K562 (cell line): ENCODE data around the gene LIN28B. TPM values are rescaled to one million over a fixed set of nuclear protein-coding genes. Genes with fewer than 3 reads are reported as not detected.

ENCODE experiments used
- EHMT2 ChIP-seq: fragments of 450-650 bp; IDR thresholded peaks from 2 replicates; pipeline ENCODE4 v1.6.1; 2018; ENCODE audit warnings: antibody characterized with exemption
- EP400 ChIP-seq: fragments of 450-650 bp; IDR thresholded peaks from 2 replicates; pipeline ENCODE4 v1.6.1; 2017; ENCODE audit warnings: antibody characterized with exemption, mild to moderate bottlenecking, moderate library complexity
- ETV1 ChIP-seq: fragments of 450-650 bp; conservative IDR thresholded peaks from 2 replicates; pipeline ENCODE4 v1.6.1; 2016; ENCODE audit warnings: missing genetic modification characterization, control low read depth, low read depth, missing compliant biosample characterization
- GABPA ChIP-seq: fragments of 200-800 bp; sonication (Bioruptor generic); conservative IDR thresholded peaks from 2 replicates; pipeline ENCODE4 v1.6.1; 2016; ENCODE audit warnings: low read depth, missing genetic modification characterization, missing compliant biosample characterization
- L3MBTL2 ChIP-seq: fragments of 450-650 bp; IDR thresholded peaks from 2 replicates; pipeline ENCODE4 v1.6.1; 2016; ENCODE audit warnings: mild to moderate bottlenecking, moderate library complexity
- NBN ChIP-seq: fragments of 450-650 bp; IDR thresholded peaks from 2 replicates; pipeline ENCODE4 v1.6.1; 2016; ENCODE audit warnings: low read depth, mild to moderate bottlenecking
- NKRF ChIP-seq: fragments of 450-650 bp; IDR thresholded peaks from 2 replicates; pipeline ENCODE4 v1.6.1; 2016; ENCODE audit warnings: borderline replicate concordance
- ZBTB40 ChIP-seq, 2 experiments: fragments of 450-650 bp in 1 of 2; sonication (generic) in 1 of 2; formaldehyde crosslinking in 1 of 2; IDR thresholded peaks; 2 replicates each; pipeline versions ENCODE4 v1.7.1 to v1.9.0; 2016 to 2022; ENCODE audit warnings: inconsistent platforms in 1 of 2, mild to moderate bottlenecking in 1 of 2, missing genetic modification reagents in 1 of 2
- ZMIZ1 ChIP-seq, 2 experiments: fragments of 150-350 bp in 1 of 2; IDR thresholded peaks; 2 replicates each; pipeline ENCODE4 v1.6.1; 2012 to 2016; ENCODE audit warnings: low read depth in 2 of 2, low read length in 2 of 2, mild to moderate bottlenecking in 1 of 2, moderate library complexity in 1 of 2
- ZSCAN29 ChIP-seq: fragments of 450-650 bp; IDR thresholded peaks from 2 replicates; pipeline ENCODE4 v1.6.1; 2017
- polyA plus RNA-seq, 8 experiments: library from polyadenylated mRNA; depleted of rRNA in 4 of 8; stranded (reverse) in 5 of 8; unstranded in 3 of 8; fragments of >200 nt; fragmentation: Nextera tagmentation in 2 of 8; fragmentation: Illumina TruSeq in 1 of 8; extraction: Ambion mirVana in 2 of 8; extraction: Trizol in 1 of 8; gene quantifications; 2 replicates each; pipeline versions ENCODE4 v1.2.1 to v1.2.3, GENCODE V29; 2011 to 2014; ENCODE audit warnings: inconsistent platforms in 1 of 8, missing spikeins in 1 of 8
- total RNA-seq, 7 experiments: library from RNA; depleted of rRNA in 6 of 7; stranded (reverse); fragments of >200 nt in 6 of 7; fragmentation: Illumina TruSeq in 2 of 7; extraction: Trizol in 2 of 7; gene quantifications; 2 replicates each; pipeline versions ENCODE4 v1.2.1 to v1.2.3, GENCODE V29; 2011 to 2021; ENCODE audit warnings: low replicate concordance in 1 of 7
- TF ChIP-seq, protein P1 (sequence below): fragments of 450-650 bp; formaldehyde crosslinking; IDR thresholded peaks from 2 replicates; pipeline ENCODE4 v1.4.0; 2022; ENCODE audit warnings: missing genetic modification characterization

Gene LIN28B
- total and polyA plus RNA-seq, 9 of the 15 experiments (the other 6 are each of a cell fraction or from before 2014, with no cell fraction given) = 20.9 to 77.3 (median 42.1) TPM

DNA sequence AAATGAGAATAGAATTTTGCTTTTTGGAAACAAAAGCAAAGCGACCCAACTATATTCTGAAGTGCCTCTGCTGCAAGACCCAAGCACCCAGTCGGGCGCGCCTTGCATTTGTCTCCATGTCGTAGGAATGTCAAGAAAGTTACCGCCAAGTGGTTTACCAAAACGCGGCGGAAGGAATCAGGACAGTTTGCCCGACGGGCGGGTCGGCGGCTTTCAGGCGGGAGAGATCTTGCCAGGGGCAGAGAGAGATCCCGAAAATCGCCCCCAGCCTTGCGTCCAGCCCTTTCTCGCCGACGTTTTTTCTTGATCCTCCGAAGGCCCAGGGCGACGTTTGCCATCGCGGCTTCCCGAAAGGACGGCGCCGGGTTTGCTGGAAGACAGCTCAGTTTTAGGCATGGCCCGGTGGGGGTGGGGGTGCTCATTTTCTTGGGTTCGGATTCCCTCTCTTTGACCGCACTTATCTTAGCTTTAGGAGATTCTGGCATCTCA, 4.0 kb upstream of the LIN28B start (continued):
- TF ChIP-seq NKRF (0 out of 2 replicates have a peak, but pooled peaks have one; percentile 33), EP400 (peak; percentile 62), NBN (no peak), EHMT2 (0 out of 2 replicates have a peak, but pooled peaks have one; percentile 16), ZMIZ1 (IDR thresholded peaks at IDR 0.05; ENCODE audit: low read depth in 2 of 2, low read length in 2 of 2) (0 out of 4 replicates have a peak, but pooled peaks of 1 of the 2 experiments have one; percentile 18), GABPA (tag) (peak; percentile 32; the same call in 1 of the 2 replicates), L3MBTL2 (peak; percentile 53; the same call in 1 of the 2 replicates), ETV1 (tag) (peak; percentile 69), ZBTB40 (IDR thresholded peaks at IDR 0.05) (peak; percentile 54; the same call in 1 of the 2 replicates), ZBTB40 (CRISPR knock-in tag; IDR thresholded peaks at IDR 0.05) (no peak), ZSCAN29 (0 out of 2 replicates have a peak, but pooled peaks have one; percentile 57)
- TF ChIP-seq, protein P1, sequence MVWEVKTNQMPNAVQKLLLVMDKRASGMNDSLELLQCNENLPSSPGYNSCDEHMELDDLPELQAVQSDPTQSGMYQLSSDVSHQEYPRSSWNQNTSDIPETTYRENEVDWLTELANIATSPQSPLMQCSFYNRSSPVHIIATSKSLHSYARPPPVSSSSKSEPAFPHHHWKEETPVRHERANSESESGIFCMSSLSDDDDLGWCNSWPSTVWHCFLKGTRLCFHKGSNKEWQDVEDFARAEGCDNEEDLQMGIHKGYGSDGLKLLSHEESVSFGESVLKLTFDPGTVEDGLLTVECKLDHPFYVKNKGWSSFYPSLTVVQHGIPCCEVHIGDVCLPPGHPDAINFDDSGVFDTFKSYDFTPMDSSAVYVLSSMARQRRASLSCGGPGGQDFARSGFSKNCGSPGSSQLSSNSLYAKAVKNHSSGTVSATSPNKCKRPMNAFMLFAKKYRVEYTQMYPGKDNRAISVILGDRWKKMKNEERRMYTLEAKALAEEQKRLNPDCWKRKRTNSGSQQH (CRISPR knock-in tag) = no peak
